Inflammatory macrophage treated with lipopolysaccharide for 4 hours (primary cell): ENCODE results near the gene ZNF579.
"Not testable (repeated sequence)": the region's sequence is repeated elsewhere in the genome, so short reads cannot be mapped to it uniquely, and the experiment has no call there.

Experiments used
- DNase-seq: peaks from one replicate; pipeline ENCODE4 v3.0.0-alpha.2; 2020

Gene ZNF579

GRCh38 chr19:55536951-55537740 is 43.5 kb downstream of the ZNF579 start, which contains the start of gene SBK2:
Gene SBK2, minus strand, starts transcription at chr19:55537133. Its CDS starts 839 bp downstream, at chr19:55536294.
- no peak for DNase-seq

GRCh38 chr19:55536366-55536765 is 44.3 kb downstream of the ZNF579 start:
- no peak for DNase-seq

- no peak for DNase-seq
Measured at GRCh38 chr19:55535965-55536350, 44.7 kb downstream of the ZNF579 start.

GRCh38 chr19:55535173-55535964 is 45.3 kb downstream of the ZNF579 start:
- peak; percentile 52 for DNase-seq

GRCh38 chr19:55534280-55534679 is 46.4 kb downstream of the ZNF579 start:
- DNase-seq = not testable (repeated sequence)

- DNase-seq = no peak
Measured at GRCh38 chr19:55530996-55531395, 49.7 kb downstream of the ZNF579 start.

GRCh38 chr19:55529636-55530234 is 50.9 kb downstream of the ZNF579 start:
- DNase-seq = no peak

- DNase-seq = no peak
Measured at GRCh38 chr19:55528030-55528803, 52.4 kb downstream of the ZNF579 start.

- DNase-seq = no peak
Measured at GRCh38 chr19:55527197-55528029, 53.2 kb downstream of the ZNF579 start.
